Measurements from ENCODE around the gene GBF1.

- no peak for TF ChIP-seq EZH2 (IDR thresholded peaks at IDR 0.05; ENCODE audit: borderline replicate concordance, low read length)
- no peak for TF ChIP-seq CTCF (conservative IDR thresholded peaks at IDR 0.05 in 1 of 2, IDR thresholded peaks at IDR 0.05 in 1 of 2; ENCODE audit: extremely low read depth in 1 of 2, insufficient read depth in 1 of 2, low read depth in 1 of 2, low read length in 2 of 2)
Measured at GRCh38 chr10:102241444-102242117, 3.8 kb upstream of the GBF1 start, which contains the start of gene PITX3.

Data from mammary epithelial cell (primary cell).